Measurements from ENCODE around the gene PHOX2A.

- TF ChIP-seq POLR2AphosphoS5 (IDR thresholded peaks at IDR 0.05; ENCODE audit: borderline replicate concordance, low read depth, low read length) (no peak), EZH2 (IDR thresholded peaks at IDR 0.05) (no peak), FOXP2 (optimal IDR thresholded peaks at IDR 0.05; ENCODE audit: control extremely low read depth, extremely low read length, insufficient read depth) (no peak)
Observed at GRCh38 chr11:72254299-72254993, 10.5 kb upstream of the PHOX2A start.
